T-helper 1 cell treated with Interleukin-12 subunit alpha and Interleukin-12 subunit beta and Interleukin-4 antibody, amounts not matched to agents 30 μg/mL and 1 μg/mL, for 36 hours (primary cell): ENCODE results near the gene SFPQ.

ENCODE experiments used
- H3K27ac Mint-ChIP-seq: one replicate; pipeline ENCODE4 v1.8.0; 2021; ENCODE audit warnings: mild to moderate bottlenecking, mixed read lengths
- H3K27me3 Mint-ChIP-seq: one replicate; pipeline ENCODE4 v1.8.0; 2021; ENCODE audit warnings: low read depth, mixed read lengths
- H3K36me3 Mint-ChIP-seq: one replicate; pipeline ENCODE4 v1.8.0; 2021; ENCODE audit warnings: low read depth, mixed read lengths
- H3K4me1 Mint-ChIP-seq: one replicate; pipeline ENCODE4 v1.8.0; 2021; ENCODE audit warnings: low read depth, mixed read lengths
- H3K4me3 Mint-ChIP-seq: one replicate; pipeline ENCODE4 v1.8.0; 2021; ENCODE audit warnings: mild to moderate bottlenecking, moderate library complexity, mixed read lengths
- H3K9me3 Mint-ChIP-seq: one replicate; pipeline ENCODE4 v1.8.0; 2021; ENCODE audit warnings: mixed read lengths

The SFPQ gene

GRCh38 chr1:35202048-35202719 is 9.2 kb upstream of the SFPQ start:
- no peak overlapping the region for H3K4me3 Mint-ChIP-seq

GRCh38 chr1:35201631-35202030 is 8.7 kb upstream of the SFPQ start:
- Mint-ChIP-seq H3K36me3 (peaks cover 2% of the 10 kb centered on the region), H3K27me3 (peaks cover 24% of the 10 kb centered on the region), H3K4me3 (no peak overlapping the region), H3K27ac (no peak overlapping the region), H3K4me1 (peaks cover 5% of the 10 kb centered on the region), H3K9me3 (no peaks in the 10 kb centered on the region)

More at GRCh38 chr1:35202048-35202719, 9.2 kb upstream of the SFPQ start:
- Mint-ChIP-seq H3K4me1 (peaks cover 5% of the 10 kb centered on the region), H3K36me3 (no peaks in the 10 kb centered on the region), H3K27ac (no peak overlapping the region), H3K27me3 (peaks cover 20% of the 10 kb centered on the region), H3K9me3 (no peaks in the 10 kb centered on the region)

GRCh38 chr1:35192056-35192852 is 691 bp downstream of the SFPQ start:
- H3K4me1 Mint-ChIP-seq = peaks cover 45% of the 10 kb centered on the region
- peaks cover 47% of the 10 kb centered on the region for H3K36me3 Mint-ChIP-seq

GRCh38 chr1:35191429-35192055 is 1.4 kb downstream of the SFPQ start:
- Mint-ChIP-seq H3K36me3 (peaks cover 49% of the 10 kb centered on the region), H3K27me3 (peaks cover under 1% of the 10 kb centered on the region), H3K4me3 (peak overlapping the region; percentile 97), H3K27ac (peak overlapping the region; percentile 92), H3K4me1 (peaks cover 48% of the 10 kb centered on the region), H3K9me3 (no peaks in the 10 kb centered on the region)

More at GRCh38 chr1:35192056-35192852, 691 bp downstream of the SFPQ start:
- Mint-ChIP-seq H3K4me3 (peak overlapping the region; percentile 97), H3K27me3 (peaks cover 5% of the 10 kb centered on the region), H3K27ac (peak overlapping the region; percentile 93), H3K9me3 (no peaks in the 10 kb centered on the region)

GRCh38 chr1:35190784-35191183 is 2.2 kb downstream of the SFPQ start:
- Mint-ChIP-seq H3K27me3 (no peaks in the 10 kb centered on the region), H3K4me3 (peak overlapping the region; percentile 97), H3K4me1 (peaks cover 52% of the 10 kb centered on the region), H3K36me3 (peaks cover 55% of the 10 kb centered on the region), H3K9me3 (no peaks in the 10 kb centered on the region), H3K27ac (peak overlapping the region; percentile 92)

GRCh38 chr1:35188578-35189392 is 4.2 kb downstream of the SFPQ start:
- Mint-ChIP-seq H3K4me3 (peak overlapping the region; percentile 97), H3K4me1 (peaks cover 65% of the 10 kb centered on the region), H3K9me3 (no peaks in the 10 kb centered on the region), H3K36me3 (peaks cover 70% of the 10 kb centered on the region), H3K27me3 (no peaks in the 10 kb centered on the region), H3K27ac (peak overlapping the region; percentile 42)

- Mint-ChIP-seq H3K27ac (no peak overlapping the region), H3K27me3 (no peaks in the 10 kb centered on the region), H3K36me3 (peaks cover 77% of the 10 kb centered on the region), H3K4me3 (peak overlapping the region; percentile 33), H3K9me3 (no peaks in the 10 kb centered on the region), H3K4me1 (peaks cover 62% of the 10 kb centered on the region)
These were observed 5.1 kb downstream of the SFPQ start for GRCh38 chr1:35187816-35188342.

GRCh38 chr1:35186239-35186638 is 6.7 kb downstream of the SFPQ start:
- Mint-ChIP-seq H3K36me3 (peaks cover 83% of the 10 kb centered on the region), H3K4me1 (peaks cover 76% of the 10 kb centered on the region), H3K27me3 (no peaks in the 10 kb centered on the region), H3K9me3 (no peaks in the 10 kb centered on the region), H3K4me3 (peak overlapping the region; percentile 54), H3K27ac (no peak overlapping the region)

GRCh38 chr1:35185200-35185599 is 7.7 kb downstream of the SFPQ start:
- Mint-ChIP-seq H3K27ac (peak overlapping the region; percentile 0), H3K27me3 (no peaks in the 10 kb centered on the region), H3K9me3 (no peaks in the 10 kb centered on the region), H3K36me3 (peaks cover 83% of the 10 kb centered on the region), H3K4me3 (no peak overlapping the region), H3K4me1 (peaks cover 76% of the 10 kb centered on the region)

- Mint-ChIP-seq H3K4me3 (no peak overlapping the region), H3K36me3 (peaks cover 81% of the 10 kb centered on the region), H3K9me3 (no peaks in the 10 kb centered on the region), H3K27me3 (no peaks in the 10 kb centered on the region), H3K27ac (peak overlapping the region; percentile 71), H3K4me1 (peaks cover 75% of the 10 kb centered on the region)
These were observed 8.3 kb downstream of the SFPQ start for GRCh38 chr1:35184495-35185199.

- Mint-ChIP-seq H3K4me3 (no peak overlapping the region), H3K27me3 (no peaks in the 10 kb centered on the region), H3K36me3 (peaks cover 72% of the 10 kb centered on the region), H3K4me1 (peaks cover 52% of the 10 kb centered on the region), H3K9me3 (no peaks in the 10 kb centered on the region), H3K27ac (no peak overlapping the region)
These were observed 11.0 kb downstream of the SFPQ start for GRCh38 chr1:35181790-35182455.

- Mint-ChIP-seq H3K36me3 (peaks cover 71% of the 10 kb centered on the region), H3K4me3 (peak overlapping the region; percentile 34), H3K27me3 (no peaks in the 10 kb centered on the region), H3K9me3 (no peaks in the 10 kb centered on the region), H3K4me1 (peaks cover 49% of the 10 kb centered on the region), H3K27ac (no peak overlapping the region)
These were observed 12.1 kb downstream of the SFPQ start for GRCh38 chr1:35180776-35181374.

GRCh38 chr1:35179908-35180307 is 13.0 kb downstream of the SFPQ start:
- Mint-ChIP-seq H3K27ac (no peak overlapping the region), H3K36me3 (peaks cover 74% of the 10 kb centered on the region), H3K4me3 (no peak overlapping the region)

More at GRCh38 chr1:35179908-35180307, 13.0 kb downstream of the SFPQ start:
- no peaks in the 10 kb centered on the region for H3K9me3 Mint-ChIP-seq
- H3K27me3 Mint-ChIP-seq = no peaks in the 10 kb centered on the region
- peaks cover 42% of the 10 kb centered on the region for H3K4me1 Mint-ChIP-seq
